ENCODE data around the gene PPIL3.
"Not testable (repeated sequence)": the region's sequence is repeated elsewhere in the genome, so short reads cannot be mapped to it uniquely, and the experiment has no call there.

PPIL3 gene

GRCh38 chr2:200888704-200889625, at the start of gene PPIL3, which contains the start of gene NIF3L1:
Gene PPIL3 (minus strand): TSS chr2:200889077. CDS start chr2:200887615, 1,462 bp downstream.
Gene NIF3L1 (plus strand): TSS chr2:200889371. CDS start chr2:200891944, 2,573 bp downstream.
- DNase-seq: peak; percentile 90 to 91

- no peak for DNase-seq
These were observed 42.2 kb upstream of the PPIL3 start for GRCh38 chr2:200930947-200931626.

- DNase-seq: no peak
These were observed 40.7 kb upstream of the PPIL3 start for GRCh38 chr2:200929334-200930249.

GRCh38 chr2:200922439-200922838, 33.6 kb upstream of the PPIL3 start:
- no peak for DNase-seq

GRCh38 chr2:200913654-200914053, 24.8 kb upstream of the PPIL3 start:
- no peak for DNase-seq

GRCh38 chr2:200909958-200910357, 21.1 kb upstream of the PPIL3 start:
- DNase-seq: no peak

- DNase-seq: peak; percentile 3 to 63
These were observed 16.9 kb upstream of the PPIL3 start for GRCh38 chr2:200905618-200906296.

DNA sequence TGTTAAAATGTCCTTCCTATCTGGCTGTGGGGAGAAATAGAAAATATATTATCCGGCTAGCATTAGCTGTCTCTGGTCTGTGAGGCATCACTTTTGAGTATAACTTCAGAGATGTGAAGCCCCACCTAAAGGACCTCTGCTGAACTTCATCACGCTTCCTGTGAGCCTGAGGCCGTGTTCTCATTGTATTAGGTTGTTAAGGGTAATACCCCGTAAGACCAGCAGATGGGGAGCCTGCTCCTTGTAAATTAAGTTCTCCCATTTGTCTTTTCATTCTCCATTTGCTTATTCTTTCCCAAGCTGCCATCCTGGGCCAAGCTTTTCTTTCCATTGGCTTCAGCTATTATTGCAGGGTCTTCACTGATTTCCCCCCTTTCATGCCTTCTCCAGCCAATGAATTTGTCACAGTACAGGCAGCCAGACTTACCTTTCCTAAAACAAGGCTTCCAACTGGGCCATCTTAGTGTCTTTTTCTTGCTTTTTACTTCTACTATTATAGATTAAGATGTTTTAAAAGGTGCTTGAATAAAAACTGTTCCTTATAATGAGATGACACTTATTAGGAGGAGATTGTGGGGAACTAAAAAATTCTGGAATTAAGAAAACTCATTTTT, 12.7 kb upstream of the PPIL3 start:
- DNase-seq: peak; percentile 11 to 94

DNA sequence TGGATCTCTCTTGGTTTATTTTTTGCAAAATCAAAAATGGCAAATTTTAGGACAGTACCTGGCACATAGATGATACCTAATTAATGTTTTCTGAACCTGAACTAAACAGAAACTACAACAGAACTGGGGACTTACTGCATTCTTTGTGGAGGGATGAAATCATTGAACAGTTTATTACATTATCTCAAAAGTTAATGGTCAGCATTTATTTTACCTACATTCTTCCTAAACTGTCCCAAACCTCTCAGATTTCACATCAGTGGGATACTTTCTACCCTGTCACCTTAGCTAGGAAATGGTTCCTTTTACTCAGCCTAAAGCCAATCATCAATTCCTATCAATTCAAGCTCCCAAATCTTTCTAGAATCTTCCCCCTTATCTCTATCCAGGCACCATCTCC, 10.6 kb upstream of the PPIL3 start:
- DNase-seq: no peak

DNA sequence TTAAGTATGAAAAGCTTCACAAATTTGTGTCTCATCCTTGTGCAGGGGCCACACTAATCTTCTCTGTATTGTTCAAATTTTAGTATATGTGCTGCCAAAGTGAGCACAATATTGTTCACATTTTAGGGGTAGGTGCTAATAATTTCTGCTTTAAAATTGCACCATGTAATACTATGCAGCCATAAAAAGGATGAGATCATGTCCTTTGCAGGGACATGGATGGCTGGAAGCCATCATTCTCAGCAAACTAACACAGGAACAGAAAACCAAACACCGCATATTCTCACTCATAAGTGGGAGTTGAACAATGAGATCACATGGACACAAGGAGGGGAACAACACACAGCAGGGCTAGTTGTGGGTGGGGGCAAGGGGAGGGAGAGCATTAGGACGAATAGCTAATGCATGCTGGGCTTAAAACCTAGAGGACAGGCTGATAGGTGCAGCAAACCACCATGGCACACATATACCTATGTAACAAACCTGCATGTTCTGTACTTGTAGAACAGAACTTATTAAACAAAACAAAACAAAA, 7.1 kb downstream of the PPIL3 start:
- DNase-seq: not testable (repeated sequence)

DNA sequence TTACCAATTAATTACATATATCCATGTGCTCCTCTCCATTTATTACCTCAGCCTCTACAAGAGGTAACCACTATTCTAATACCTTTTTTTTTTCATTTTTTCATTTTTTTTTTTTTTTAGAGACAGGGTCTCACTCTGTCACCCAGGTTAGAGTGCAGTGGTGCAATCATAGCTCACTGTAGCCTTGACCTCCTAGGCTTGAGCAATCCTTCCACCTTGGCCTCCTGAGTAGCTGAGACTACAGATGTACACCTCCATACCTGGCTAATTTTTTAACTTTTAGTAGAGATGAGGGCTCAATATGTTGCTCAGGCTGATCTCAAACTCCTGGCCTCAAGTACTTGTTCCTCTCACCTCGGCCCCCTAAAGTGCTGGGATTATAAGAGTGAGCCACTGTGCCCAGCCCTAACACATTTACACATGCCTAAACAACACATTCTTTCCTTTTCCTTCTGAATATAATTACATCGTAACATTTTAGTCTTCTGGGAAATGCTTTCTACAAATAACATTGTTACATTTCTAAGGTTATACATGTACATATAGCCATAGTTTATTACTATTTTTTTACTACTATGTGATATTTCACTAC, 10.5 kb downstream of the PPIL3 start:
- no peak for DNase-seq

- no peak for DNase-seq
These were observed 11.4 kb downstream of the PPIL3 start for GRCh38 chr2:200877443-200877842.

- no peak for DNase-seq
These were observed 15.3 kb downstream of the PPIL3 start for GRCh38 chr2:200873560-200873959.

DNA sequence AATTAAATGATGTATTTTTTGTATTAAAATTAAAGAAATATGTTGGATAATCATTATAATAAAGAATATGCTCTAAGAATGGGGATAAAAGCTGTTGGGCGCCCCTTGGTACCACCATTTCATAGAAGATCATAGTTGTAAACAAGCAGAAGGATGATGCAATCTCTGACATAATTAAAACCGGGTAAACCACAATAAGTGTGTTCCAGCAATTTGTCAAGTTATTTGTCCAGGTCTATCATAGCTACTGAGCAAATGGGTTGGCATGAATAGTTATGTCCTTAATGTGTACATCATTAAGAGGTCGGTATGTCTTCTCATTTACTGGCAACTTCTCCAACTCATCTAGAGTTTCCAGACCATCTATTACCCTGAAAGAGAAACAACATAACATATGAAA, 17.7 kb downstream of the PPIL3 start:
- no peak for DNase-seq

DNA sequence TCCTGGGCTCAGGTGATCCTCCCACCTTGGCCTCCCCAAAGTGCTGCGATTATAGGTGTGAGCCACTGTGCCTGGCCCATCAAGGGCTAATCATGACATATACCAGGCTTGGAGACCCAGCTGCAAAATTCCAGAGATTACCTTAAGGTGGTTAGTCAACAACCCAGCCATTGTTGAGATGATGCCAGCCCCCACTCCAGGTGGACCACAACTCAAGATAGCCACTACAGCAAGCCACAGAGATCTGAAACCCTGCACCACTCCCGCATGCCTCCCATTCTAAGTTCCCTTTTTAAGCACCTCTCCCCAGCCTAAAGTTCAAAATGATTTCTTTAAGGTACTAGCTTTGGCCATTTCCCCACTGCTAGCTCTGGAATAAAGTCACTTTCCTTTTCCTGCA, 19.9 kb downstream of the PPIL3 start:
- DNase-seq: no peak

DNA sequence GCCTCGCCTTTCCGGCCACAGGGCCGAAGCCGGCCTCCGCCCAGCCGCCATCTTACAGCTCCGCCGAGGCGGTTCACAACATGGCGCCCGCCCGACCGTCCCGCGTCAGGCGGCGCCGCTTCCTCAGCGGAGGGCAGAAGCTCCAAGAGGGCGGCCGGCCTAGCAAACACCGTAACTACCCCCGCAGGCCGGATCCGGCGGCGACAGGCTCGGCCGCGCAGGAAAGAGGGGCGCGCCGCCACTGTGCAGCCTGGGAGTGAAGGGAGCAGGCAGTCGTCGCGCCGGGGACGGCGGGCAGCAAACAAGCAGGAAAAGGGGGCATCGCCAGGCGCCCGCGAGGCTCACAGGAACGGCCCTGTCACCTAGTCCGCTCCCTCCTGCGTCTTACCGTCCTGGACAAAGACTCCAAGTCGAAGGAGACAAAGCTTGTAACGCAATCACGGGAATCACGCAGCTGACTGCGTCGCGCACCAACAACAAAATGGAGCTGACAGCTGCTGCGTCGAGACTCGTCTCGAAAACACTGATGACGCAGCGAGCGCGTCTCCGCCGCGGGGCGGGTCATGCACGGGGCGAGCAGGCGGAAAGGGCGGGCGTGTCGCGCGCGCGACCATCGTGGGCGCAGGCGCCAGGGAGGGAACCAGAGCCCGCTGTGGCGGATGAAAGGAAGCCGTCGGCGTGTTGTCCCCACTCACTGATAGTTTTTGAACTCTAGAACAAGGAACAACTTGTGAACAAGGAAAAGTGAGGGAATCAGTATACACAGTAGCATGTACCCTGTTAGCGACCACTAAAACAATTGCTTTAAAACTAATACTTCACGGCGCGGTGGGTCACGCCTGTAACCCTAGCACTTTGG, 24.5 kb downstream of the PPIL3 start, which contains the start of gene CLK1:
TSS of gene CLK1 (minus strand) at position 483 of the 859 bp plus-strand sequence. CDS start 2,796 bp downstream, outside the sequence.
- DNase-seq: peak; percentile 84 to 91

DNA sequence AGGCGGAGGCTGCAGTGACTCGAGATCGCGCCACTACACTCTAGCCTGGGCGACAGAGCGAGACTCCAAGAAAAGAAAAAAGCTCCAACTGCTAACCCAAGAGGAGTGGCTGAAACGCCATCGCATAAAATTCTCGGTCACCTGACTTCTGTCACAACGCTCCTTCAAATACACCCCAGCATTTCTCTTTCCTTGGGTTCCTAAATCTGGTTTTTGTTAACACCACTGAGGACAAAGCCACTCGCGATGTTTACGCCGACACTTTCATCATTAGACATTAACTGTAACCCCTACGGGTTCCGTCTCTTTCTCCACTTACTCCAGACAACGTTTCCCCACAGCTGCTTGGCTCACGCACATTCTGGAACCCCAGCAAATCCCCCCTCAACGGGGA, 25.1 kb downstream of the PPIL3 start:
- DNase-seq: peak in 1 of 2 donors; percentile 32

DNA sequence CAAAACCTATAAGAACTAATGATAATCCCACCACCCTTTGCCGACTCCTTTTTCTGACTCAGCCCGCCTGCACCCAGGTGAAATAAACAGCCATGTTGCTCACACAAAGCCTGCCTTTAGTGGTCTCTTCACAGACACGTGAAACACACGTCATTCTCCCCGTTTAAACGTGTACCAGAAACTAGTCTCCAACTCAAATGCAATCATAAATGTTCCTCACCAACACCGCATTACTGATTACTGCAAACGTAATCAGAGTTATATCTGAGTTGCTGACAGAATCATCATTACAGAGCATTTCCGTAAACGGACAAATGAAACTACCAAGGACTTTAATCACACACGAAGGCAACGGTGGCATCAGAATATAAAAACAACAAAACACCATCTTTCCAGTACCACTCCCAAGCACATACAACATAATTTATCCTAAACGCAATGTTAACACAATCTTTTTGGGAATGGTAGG, 26.3 kb downstream of the PPIL3 start:
- DNase-seq: no peak

DNA sequence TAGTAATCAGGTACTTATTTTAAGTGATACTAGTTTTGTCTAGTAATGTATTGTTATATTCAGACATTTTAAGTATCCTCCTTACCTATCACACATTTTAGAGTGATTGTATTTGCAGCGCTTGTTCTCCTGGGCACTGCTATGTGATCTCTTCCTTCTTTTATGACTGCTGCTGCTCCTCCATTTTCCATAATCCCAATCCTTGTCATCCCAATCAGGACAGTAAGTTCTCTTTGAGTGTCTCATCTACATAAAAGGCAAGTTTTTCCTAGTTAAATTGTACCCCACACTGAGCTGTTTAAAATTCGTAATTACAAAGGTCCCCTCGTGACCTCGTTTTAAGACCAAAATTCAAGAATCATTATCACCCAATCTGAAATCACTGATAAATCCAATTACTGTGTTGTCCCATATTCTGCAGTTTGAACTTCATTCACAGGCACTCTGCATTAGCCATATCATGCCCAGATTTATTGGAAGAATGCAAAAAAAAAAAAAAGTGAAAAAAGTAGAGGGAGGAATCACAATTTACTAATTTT, 27.2 kb downstream of the PPIL3 start:
- DNase-seq: no peak
